Measurements from ENCODE around the gene C1orf35.

The C1orf35 gene

DNA sequence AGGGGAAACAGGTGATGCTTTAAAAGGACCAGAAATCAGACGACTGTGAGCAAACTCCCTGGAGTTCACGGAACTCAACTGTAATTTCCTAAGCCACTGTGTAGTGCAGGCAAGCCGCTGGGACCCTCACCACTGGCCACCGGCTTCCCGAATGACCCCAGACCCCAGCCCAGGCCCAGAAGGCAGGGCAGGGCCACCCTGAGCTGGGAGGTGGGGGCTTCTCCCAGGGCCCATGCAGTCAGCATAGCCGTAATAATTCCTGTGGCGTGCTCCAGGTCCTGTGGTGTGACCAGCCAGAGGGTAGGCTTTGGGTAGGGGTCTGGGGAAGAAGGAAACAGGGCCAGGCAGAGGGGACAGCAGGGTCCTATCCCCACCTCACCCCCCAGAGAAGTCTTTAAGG lies 24.1 kb downstream of the C1orf35 start:
- no peak for DNase-seq (ENCODE audit: low read depth in 2 of 2)

DNA sequence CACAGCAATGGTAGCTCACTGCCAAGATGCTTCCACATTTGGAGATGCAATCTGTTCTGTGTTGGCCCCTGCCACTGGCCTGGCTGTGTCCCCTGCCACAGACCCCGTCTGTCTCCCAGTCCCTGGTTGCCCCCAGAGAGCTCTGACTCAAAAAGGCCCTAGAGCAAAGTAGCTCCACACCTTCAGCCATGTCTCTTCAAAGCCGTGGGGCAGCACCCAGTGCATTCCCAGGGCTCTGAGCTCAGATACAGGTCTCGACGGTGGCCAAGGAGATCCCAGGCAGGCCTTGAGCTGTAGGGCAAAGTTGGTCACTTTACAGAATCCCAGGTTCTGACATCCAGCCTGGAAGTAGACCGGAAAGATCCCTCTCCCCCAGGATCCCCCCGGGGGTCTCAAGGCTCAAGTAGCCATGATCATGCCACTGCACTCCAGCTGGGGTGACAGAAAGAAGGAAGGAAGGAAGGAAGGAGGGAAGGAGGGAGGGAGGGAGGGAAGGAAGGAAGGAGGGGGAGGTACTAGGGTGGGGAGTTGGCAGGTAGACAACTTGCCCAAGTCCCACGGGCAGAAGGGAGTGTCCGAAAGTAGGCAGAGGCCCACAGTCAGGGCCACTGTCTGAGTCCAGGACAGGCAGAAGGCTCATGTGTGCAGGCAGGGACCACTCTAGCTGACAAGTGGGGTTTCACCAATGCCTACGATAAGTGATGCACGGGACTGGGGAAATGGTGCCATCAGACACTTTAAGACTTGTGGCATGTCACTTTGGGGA lies 25.4 kb downstream of the C1orf35 start:
- DNase-seq (ENCODE audit: low read depth in 2 of 2), result no peak

DNA sequence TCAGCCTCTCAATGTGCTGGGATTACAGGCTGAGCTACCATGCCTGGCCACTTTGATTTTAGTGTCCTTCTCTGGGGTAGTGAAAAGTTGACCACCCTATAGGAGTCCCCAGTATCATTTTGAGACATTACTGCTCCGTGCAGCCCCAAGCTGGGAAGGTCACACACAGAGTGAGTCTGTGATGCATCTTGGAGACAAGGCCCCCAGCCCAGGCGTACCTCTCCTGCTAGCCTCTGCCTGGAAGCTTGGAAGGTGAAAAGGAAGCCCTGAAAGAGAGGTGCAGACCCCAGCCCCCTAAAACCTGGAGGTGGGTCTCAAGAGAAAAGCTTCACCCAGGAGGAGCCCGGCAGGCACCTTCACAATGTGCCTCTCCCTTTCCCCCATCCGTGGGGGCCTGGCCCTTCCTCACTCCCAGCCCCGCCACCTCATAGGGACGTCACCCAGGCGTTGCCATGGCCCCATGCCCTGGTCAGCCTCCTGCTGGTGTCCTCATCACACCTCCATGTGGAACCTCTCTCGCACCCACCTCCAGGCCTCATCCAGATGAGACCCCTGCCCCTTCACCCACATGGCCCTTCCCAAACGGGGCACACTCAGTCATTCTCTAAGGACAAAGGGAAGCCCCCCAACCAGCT lies 26.2 kb downstream of the C1orf35 start:
- no peak for DNase-seq (ENCODE audit: low read depth in 2 of 2)

DNA sequence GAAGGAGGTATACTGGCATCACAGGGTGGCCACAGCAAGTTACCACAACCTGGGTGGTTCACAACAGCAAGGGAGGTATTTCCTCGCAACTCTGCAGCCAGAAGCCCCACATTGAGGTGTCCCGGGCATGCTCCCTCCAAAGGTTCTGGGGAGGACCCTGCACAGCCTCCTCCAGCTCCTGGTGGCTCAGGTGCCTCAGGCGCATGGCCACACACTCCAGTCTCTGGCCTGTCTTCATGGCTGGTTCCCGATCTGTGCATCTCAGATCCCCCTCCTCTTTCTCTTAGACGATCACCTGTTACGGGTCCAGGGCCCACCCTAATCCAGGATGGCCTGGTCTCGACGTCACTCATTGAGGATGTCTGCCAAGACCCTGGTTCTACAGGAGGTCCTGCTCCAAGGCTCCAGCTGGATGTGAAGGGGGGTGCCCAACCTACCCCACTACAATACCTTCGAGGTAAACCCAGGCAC lies 27.3 kb downstream of the C1orf35 start:
- DNase-seq (ENCODE audit: low read depth in 2 of 2), result no peak

DNA sequence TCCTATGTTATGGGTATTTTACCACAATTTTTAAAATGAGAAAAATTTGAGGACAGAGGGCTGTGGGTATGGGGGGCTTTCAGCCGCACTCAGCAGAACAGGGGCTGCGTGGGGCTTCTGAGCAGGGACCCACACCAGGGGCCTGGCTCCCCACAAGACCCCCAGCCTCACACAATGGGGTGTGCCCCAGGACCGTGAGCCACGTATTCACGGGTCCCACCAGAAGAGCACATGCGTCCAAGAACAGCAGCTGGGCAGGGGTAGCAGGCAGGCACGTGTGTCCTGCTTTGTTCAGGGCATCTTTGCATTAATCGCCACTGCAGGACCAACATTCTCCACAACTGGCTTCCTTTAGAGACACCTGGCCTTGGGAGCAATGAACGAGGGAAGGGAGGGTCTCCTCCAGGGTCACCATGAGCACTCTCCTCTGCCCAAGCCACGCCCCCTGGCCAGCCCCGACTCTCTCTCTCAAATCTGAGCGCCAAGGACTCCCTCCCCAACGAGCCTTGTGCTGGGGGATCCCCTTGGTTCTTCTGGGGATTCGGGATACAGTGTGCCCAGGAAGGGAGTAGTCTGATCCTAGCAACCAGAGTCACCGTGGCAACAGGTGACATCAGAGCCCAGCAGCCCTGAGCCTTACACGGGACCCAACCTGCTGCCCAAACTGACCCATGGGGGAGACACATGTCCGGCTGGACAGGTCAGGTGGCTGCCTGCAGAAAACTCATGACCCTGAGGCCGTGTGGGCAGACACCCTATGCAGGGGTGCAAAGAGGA lies 28.0 kb downstream of the C1orf35 start:
- DNase-seq (ENCODE audit: low read depth in 2 of 2), result no peak

DNA sequence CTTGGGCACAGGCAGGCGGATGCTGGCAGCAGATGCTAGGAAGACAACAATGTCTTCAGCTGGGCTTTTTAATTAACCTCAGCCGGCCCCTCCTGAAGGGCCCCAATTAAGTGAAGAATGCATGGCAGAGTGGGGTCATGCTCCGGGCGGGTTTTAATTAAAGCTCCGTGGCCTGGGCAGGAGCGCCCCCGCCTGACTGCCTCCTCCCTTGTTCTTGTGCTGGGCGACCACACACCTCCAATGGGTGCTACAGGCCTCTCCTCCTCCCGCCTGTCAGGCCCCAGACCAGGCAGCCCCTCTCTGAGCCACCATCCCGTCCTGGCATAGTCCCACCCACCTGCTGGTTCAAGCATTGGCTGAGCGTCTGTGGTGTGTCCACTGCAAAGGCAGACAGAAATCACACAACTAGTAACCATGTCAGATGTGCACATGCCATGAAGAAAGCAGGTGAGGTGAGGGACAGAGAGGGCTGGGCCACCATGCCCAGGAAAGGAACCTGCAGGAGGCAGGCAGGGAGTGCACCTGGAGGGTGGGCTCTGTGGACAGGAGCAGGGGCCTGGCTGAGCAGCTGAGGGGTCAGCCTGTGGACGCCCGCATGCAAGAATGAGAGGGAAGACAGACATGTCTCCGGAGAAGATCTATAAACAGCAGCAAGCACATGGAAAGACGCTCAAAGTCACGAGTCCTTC lies 29.1 kb downstream of the C1orf35 start:
- no peak for DNase-seq (ENCODE audit: low read depth in 2 of 2)

DNA sequence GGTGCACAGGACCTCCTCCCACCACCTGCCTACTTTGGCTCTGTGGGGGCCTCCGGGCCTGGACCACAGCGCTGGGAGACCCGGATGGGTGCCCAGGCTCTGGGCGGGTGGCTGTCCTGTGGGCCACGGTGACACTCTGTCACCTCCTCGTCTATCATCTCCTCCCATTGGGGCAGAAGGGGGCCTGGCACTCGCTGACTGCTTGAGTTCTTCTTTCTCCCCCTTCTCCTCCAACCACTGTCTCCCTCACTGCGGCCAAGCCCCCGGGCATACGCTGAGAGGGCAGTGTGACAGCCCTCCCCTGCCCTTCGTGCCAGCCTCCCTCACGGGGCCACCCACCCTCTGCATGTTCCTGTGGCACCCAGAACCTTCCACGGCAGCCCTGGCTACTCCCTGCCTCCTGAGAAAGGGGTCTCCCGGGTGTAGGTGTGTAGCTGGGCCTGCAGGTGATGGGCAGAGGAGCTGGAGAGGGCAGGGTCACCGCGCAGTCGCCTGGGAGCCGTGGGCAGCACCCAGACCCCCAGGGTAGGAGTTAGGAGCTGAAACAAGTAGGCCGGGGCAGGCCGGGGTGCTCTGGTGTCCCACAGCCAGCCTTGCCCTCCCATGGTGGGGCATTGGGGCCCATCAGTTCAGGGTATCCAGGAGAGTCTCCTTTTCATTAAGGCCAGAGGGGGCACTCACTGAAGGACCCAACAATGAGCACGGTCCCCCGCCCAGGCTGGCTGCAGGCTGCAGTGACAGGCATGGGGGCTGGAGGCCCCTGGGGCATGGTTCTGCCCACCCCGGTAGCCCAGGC lies 29.9 kb downstream of the C1orf35 start:
- DNase-seq (ENCODE audit: low read depth in 2 of 2), result no peak

DNA sequence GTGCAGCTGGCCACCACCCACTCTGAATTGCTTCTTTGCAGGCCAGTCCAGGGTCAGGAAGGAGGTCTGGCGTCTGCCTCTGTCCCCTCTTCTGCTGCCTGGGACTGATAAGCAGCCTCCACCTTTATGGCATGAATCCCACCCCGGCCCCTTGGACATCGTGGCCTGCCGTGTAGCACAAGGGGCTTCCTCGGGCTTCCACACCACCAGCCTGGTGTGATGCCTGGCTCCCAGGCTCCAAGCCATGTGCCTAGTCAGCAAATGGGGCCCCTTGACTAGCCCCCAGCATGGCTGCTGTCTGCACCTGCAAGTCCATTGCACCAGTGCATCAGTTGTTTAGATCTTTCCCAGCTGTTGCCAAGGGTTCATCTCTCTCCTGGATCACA lies 30.5 kb downstream of the C1orf35 start:
- DNase-seq (ENCODE audit: low read depth in 2 of 2), result no peak

DNA sequence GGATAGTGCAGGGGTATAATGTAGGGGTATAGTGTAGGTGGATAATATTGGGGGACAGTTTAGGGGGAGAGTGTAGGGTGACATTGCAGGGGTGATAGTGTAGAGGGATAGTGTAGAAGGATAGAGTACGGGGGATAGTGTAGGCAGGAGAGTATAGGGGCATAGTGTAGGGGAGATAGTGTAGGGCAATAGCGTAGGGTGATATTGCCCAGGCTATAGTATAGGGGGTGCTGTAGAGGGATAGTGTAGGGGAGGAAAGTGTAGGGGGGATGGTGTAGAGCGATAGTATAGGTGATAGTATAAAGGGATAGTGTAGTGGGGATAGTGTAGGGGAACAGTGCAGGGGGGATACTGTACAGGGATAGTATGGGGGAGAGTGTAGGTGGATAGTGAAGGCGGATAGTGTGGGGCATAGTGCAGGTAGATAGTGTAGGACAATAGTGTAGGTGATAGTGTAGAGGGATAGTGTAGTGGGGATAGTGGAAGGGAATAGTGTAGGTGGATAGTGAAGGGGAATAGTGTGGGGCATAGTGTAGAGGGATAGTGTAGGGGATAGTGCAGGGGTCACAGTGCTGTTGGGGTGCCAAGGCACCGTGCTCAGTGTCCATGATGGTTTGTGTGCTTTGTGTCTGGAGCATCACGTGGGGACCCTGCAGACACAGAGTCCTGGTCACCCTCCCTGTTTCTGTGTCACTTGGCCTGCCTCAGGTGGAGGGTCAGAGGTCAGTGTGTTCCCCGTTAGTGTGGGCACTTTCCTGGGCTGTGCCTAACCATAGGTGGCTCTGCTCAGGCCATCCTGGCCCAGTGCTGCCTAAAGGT lies 31.1 kb downstream of the C1orf35 start:
- no peak for DNase-seq (ENCODE audit: low read depth in 2 of 2)

DNA sequence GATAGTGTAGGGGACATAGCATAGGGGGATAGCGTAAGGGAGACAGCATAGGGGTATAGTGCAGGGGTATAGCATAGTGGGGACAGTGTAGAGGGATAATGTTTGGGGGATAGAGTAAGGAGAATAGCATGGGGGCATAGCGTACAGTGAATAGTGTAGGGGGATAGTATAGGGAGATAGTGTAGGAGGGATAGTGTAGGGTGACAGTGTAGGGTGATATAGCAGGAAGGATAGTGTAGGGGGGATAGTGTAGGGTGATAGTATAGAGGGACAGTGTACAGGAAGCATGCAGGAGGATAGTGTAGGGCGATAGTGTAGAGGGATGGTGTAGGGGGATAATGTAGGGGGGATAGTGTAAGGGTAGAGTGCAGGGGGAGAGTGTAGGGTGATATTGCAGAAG lies 32.3 kb downstream of the C1orf35 start:
- no peak for DNase-seq (ENCODE audit: low read depth in 2 of 2)

DNA sequence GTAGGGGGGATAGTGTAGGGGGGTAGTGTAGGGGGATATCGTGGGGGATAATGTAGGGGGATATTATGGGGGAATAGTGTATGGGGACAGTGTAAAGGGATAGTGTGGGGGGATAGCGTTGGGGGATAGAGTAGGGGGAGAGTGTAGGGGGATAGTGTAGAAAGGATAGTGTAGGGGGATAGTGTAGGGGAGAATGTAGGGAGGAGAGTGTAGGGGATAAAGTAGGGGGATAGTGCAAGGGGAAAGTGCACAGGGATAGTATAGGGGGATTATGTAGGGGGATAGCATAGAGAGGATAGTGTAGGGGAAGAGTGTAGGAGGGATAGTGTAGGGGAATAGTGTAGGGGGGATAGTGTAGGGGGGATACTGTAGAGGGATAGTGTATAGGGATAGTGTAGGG lies 33.0 kb downstream of the C1orf35 start:
- no peak for DNase-seq (ENCODE audit: low read depth in 2 of 2)

DNA sequence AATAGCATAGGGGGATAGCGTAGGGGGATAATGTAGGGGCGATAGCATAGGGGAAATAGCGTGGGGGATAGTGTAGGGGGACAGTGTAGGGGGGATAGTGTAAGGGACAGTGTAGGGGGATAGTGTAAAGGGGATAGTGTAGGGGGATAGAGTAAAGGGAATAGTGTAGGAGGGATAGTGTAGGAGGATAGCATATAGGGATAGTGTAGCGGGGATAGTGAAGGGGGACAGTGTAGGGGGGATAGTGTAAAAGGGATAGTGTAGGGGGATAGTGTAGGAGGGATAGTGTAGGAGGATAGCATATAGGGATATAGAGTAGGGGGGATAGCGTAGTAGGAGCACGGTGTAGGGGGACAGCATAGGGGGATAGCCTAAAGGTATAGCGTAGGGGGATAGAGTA lies 34.8 kb downstream of the C1orf35 start:
- DNase-seq (ENCODE audit: low read depth in 2 of 2), result no peak

DNA sequence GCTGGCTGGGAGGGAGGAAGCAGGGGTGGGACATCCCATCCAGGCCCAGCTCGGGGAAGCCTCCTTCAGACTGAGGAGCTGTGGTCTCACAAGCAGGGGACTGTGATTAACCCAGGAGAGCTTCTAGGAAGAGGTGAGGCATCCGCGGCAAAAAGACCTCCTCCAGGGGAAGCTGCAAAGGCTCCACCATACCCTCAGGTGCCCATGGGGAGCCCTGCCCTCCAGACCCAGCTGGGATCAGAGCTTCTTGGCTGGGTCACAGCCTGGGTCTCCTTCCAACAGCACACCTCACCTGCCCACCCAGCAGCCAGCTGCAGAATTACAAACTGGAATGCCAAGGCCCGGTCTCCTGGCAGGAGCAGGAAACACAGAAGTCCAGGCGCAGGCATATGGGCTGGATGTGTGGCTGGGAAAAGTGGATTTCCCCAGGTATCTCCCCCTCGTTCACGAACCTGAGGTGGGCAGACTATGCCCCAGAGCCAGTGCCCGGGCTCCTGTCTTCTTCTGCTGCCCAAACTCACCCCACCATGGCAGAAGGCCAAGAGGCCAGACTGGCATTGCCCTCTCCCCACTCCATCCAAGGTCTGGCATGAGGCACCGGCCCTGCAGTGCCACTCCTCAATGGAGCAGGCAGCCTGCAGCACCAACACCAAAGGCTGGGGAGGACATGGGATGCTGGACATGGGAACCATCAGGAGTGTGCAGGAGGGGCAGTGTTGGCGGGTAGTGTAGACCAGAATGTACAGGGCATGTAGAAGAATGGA lies 36.1 kb downstream of the C1orf35 start:
- no peak for DNase-seq (ENCODE audit: low read depth in 2 of 2)

DNA sequence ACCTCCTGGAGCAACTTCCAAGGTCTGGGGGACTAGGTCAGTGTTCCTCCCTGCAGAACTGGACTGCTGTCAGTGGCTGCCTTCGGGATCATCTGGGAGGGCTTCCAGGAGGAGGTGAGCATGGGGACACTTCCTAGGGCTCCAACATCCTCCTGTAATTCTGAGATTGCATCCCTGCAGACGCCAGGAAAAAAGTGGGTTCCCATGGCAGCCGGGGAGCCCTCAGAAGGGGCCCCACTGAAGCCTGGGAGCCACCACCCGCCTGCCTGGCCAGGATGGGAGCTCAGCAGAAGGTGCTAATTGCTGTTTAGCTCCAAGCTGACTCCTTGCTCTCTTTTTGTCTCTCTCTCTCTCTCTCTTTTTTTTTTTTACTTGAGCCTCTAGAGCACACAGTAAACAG lies 36.7 kb downstream of the C1orf35 start:
- DNase-seq (ENCODE audit: low read depth in 2 of 2), result no peak

DNA sequence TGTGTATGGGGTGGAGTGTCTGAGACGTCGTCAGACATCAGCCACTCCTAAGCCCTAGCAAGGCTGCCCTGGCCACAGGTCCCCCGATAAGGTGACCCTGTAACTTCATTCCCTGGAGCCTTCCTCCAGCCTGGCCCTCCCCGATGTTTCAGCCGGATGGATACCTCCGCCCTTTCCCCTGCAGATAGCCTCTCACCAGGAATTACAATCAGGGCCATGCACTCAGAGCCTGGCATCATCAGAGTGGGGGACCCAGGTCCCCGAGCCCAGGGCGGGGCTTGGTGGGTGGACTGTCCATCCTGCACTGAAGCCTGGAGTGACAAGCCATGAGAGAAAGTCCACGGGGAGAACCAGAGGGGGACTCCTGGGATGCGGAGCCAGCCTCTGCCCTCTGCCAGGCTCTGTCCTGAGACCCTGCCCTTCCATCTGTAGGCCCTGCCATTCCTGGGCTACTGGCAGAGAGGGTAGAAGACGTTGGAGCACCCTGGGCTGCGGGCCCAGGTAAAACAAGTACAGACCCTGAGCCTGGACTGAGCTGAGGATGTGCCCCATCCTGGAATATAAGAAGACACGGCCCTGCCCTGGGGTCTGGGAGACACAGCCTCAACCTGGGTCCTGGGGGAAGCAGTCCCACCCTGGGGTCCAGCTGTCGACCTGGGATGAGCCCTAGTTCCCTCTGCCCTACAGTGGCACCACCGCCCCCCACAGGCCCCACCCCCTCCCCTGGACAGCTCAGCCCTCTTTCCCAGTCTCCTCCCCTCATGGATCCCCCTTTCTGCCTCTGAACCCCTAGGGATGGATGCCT lies 37.4 kb downstream of the C1orf35 start:
- no peak for DNase-seq (ENCODE audit: low read depth in 2 of 2)

DNA sequence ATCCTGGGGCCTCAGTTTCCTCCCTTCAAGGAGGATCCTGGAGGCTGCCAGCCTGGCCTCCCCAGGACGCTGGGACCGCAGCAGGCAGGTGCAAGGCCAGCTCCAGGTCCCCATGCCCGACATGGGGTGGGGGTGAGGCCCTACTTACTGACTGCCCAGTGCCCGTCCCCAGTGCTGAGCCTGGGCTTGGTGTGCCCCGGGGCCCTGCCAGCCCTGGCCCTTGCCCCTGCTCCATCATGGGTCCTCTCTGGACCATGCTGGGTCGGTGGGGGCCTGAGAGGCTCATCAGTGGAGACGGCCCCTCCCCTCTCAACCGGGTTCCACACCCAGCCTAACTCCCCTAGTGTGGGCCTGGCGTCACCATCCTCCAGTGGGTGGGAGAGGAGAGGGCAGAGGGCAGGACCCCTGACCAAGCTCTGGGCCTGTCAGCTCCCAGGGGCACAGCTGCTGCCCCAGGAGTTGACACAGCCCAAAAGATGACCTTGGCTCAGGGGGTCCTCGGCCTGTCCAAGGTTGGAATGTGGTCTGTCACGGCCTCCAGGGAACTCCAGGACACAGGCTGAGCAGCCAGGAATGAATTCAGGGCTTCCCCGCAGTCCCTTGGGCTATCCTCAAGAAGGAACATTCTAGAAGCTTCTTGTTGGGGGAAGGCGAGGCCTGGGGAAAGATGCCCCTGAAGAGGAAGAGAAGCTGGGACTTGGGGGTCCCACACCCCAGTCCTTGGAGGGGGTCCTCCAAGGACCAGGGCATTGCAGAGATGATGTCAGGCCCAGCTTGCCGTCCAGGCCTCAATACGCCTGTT lies 38.2 kb downstream of the C1orf35 start:
- DNase-seq (ENCODE audit: low read depth in 2 of 2), result no peak

DNA sequence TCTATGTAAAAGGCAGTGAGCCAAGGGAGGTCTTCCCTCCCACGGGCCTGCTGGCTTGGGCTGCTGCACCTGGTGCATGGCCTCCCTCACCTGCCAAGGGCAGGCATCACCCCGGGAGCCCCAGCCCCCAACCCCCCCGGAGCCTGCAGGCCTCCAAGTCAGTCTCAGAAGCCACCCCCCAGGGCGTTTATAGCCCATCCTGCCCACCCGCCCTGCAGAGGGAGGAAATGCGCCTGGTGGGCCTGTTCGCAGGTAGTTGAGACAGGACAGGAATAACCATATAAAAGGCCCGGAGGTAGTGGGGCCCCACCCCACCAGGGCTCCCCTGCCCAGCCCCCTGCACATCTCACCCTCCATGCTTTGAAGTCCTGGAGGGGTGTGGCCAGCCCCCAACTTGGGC lies 38.8 kb downstream of the C1orf35 start:
- no peak for DNase-seq (ENCODE audit: low read depth in 2 of 2)

All from stimulated activated CD4-positive, alpha-beta T cell treated with anti-CD3 and anti-CD28 coated beads, Interleukin-15, amount 100 ng/mL, for 48 hours (primary cell).